Loucy (cell line): Measurements from ENCODE around the gene RHEBL1.

Experiments used
- EZH2phosphoT487 ChIP-seq: fragments of 200-600 bp; IDR thresholded peaks from 2 replicates; pipeline ENCODE4 v1.6.1; 2018; ENCODE audit warnings: antibody characterized with exemption, mild to moderate bottlenecking, moderate library complexity, borderline replicate concordance
- TF ChIP-seq, protein P1 (sequence below): fragments of 200-600 bp; sonication (generic); conservative IDR thresholded peaks from 2 replicates; pipeline ENCODE4 v1.5.1; 2014; ENCODE audit warnings: mild to moderate bottlenecking, antibody characterized with exemption, low read length

GRCh38 chr12:49059045-49059298, 10.8 kb downstream of the RHEBL1 start:
- TF ChIP-seq, protein P1, sequence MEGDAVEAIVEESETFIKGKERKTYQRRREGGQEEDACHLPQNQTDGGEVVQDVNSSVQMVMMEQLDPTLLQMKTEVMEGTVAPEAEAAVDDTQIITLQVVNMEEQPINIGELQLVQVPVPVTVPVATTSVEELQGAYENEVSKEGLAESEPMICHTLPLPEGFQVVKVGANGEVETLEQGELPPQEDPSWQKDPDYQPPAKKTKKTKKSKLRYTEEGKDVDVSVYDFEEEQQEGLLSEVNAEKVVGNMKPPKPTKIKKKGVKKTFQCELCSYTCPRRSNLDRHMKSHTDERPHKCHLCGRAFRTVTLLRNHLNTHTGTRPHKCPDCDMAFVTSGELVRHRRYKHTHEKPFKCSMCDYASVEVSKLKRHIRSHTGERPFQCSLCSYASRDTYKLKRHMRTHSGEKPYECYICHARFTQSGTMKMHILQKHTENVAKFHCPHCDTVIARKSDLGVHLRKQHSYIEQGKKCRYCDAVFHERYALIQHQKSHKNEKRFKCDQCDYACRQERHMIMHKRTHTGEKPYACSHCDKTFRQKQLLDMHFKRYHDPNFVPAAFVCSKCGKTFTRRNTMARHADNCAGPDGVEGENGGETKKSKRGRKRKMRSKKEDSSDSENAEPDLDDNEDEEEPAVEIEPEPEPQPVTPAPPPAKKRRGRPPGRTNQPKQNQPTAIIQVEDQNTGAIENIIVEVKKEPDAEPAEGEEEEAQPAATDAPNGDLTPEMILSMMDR = no peak
- TF ChIP-seq EZH2phosphoT487 = no peak
